ENCODE measurements around the gene COLQ.

The COLQ gene

DNA sequence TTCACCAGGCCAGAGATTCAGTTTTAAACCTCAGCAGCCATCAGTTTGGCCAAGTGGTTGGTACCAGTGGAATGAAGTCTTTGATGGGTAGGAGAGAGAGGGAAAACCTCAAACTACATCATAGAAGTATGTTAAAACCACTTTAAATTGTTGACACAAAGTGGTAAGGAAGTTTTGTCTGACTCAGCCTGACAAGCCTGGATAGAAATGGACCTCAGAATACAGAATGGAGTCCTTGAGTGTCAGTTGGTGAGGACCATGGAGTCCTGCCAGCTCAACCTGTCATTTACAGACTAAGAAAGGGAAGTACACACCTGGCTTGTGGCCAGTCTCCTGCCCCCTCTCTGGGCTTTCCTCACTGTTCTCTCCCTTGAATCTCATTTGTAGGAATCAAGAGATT is 82.0 kb downstream of the COLQ start:
- no peak for TF ChIP-seq POLR2A (IDR thresholded peaks at IDR 0.05; ENCODE audit: low read depth, low read length)
- TF ChIP-seq POLR2AphosphoS5 (IDR thresholded peaks at IDR 0.05; ENCODE audit: low read depth, low read length) = no peak
- no peak for TF ChIP-seq SPI1 (IDR thresholded peaks at IDR 0.05; ENCODE audit: low read depth, low read length)
- no peak for TF ChIP-seq PAX5 (IDR thresholded peaks at IDR 0.05; ENCODE audit: insufficient read depth, low read length, severe bottlenecking)
- TF ChIP-seq POU2F2 (IDR thresholded peaks at IDR 0.05; ENCODE audit: low read depth, low read length) = no peak
- TF ChIP-seq TAF1 (IDR thresholded peaks at IDR 0.05; ENCODE audit: low read depth, low read length) = no peak
- DNase-seq (ENCODE audit: insufficient read length, low spot score) (no peak), FAIRE-seq (no peak)

- DNase-seq (ENCODE audit: insufficient read length, low spot score) = no peak
- TF ChIP-seq POLR2AphosphoS5 (IDR thresholded peaks at IDR 0.05; ENCODE audit: low read depth, low read length) (no peak), TAF1 (IDR thresholded peaks at IDR 0.05; ENCODE audit: low read depth, low read length) (no peak), PAX5 (IDR thresholded peaks at IDR 0.05; ENCODE audit: insufficient read depth, low read length, severe bottlenecking) (no peak), POLR2A (IDR thresholded peaks at IDR 0.05; ENCODE audit: low read depth, low read length) (no peak), POU2F2 (IDR thresholded peaks at IDR 0.05; ENCODE audit: low read depth, low read length) (no peak), SPI1 (IDR thresholded peaks at IDR 0.05; ENCODE audit: low read depth, low read length) (no peak)
- FAIRE-seq = no peak
Observed at GRCh38 chr3:15438983-15439382, 82.5 kb downstream of the COLQ start.

- no peak for FAIRE-seq
- no peak for DNase-seq (ENCODE audit: insufficient read length, low spot score)
- no peak for TF ChIP-seq POU2F2 (IDR thresholded peaks at IDR 0.05; ENCODE audit: low read depth, low read length)
- TF ChIP-seq POLR2AphosphoS5 (IDR thresholded peaks at IDR 0.05; ENCODE audit: low read depth, low read length) = no peak
- TF ChIP-seq SPI1 (IDR thresholded peaks at IDR 0.05; ENCODE audit: low read depth, low read length) = no peak
- TF ChIP-seq POLR2A (IDR thresholded peaks at IDR 0.05; ENCODE audit: low read depth, low read length) = no peak
Observed at GRCh38 chr3:15436246-15436645, 85.3 kb downstream of the COLQ start.

- FAIRE-seq = no peak
Observed at GRCh38 chr3:15434756-15435155, 86.8 kb downstream of the COLQ start.

GRCh38 chr3:15433531-15433930 is 88.0 kb downstream of the COLQ start:
- TF ChIP-seq SPI1 (IDR thresholded peaks at IDR 0.05; ENCODE audit: low read depth, low read length) (no peak), POU2F2 (IDR thresholded peaks at IDR 0.05; ENCODE audit: low read depth, low read length) (no peak), POLR2AphosphoS5 (IDR thresholded peaks at IDR 0.05; ENCODE audit: low read depth, low read length) (no peak), PAX5 (IDR thresholded peaks at IDR 0.05; ENCODE audit: insufficient read depth, low read length, severe bottlenecking) (no peak), POLR2A (IDR thresholded peaks at IDR 0.05; ENCODE audit: low read depth, low read length) (no peak), TAF1 (IDR thresholded peaks at IDR 0.05; ENCODE audit: low read depth, low read length) (no peak)
- DNase-seq (ENCODE audit: insufficient read length, low spot score) (no peak), FAIRE-seq (no peak)

More at GRCh38 chr3:15434756-15435155, 86.8 kb downstream of the COLQ start:
- no peak for DNase-seq (ENCODE audit: insufficient read length, low spot score)
- TF ChIP-seq POLR2AphosphoS5 (IDR thresholded peaks at IDR 0.05; ENCODE audit: low read depth, low read length) = no peak
- no peak for TF ChIP-seq POU2F2 (IDR thresholded peaks at IDR 0.05; ENCODE audit: low read depth, low read length)
- no peak for TF ChIP-seq POLR2A (IDR thresholded peaks at IDR 0.05; ENCODE audit: low read depth, low read length)
- no peak for TF ChIP-seq SPI1 (IDR thresholded peaks at IDR 0.05; ENCODE audit: low read depth, low read length)
- TF ChIP-seq PAX5 (IDR thresholded peaks at IDR 0.05; ENCODE audit: insufficient read depth, low read length, severe bottlenecking) = no peak

DNA sequence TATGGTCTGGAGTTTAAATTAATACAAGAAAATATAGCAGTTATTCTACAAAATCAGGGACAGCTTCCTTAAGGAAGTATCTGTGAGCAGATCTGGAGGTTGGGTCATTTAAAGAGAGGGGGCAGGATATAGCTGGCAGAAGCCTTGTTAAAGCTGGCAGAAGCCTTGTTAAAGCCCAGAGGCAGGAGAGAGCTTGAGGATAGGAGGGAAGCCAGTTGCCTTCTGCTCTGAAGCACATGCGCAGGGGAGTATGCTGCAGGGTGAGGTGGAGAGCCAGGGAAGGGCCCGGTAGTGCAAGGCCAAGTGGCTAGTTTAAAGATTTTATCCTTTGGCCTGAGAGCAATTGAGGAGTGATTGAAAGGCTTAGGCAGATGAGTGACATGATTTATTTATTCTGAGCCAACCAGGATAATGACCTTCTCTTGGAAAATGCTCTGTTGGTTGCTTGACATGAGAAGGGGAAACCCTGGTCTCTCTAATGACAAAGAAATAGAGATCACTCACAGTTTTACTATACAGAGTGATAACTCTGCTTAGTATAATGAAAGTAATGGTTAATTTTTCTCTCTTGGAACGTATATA is 90.2 kb downstream of the COLQ start:
- TF ChIP-seq POU2F2 (IDR thresholded peaks at IDR 0.05; ENCODE audit: low read depth, low read length) (no peak), POLR2A (IDR thresholded peaks at IDR 0.05; ENCODE audit: low read depth, low read length) (no peak), PAX5 (IDR thresholded peaks at IDR 0.05; ENCODE audit: insufficient read depth, low read length, severe bottlenecking) (no peak), POLR2AphosphoS5 (IDR thresholded peaks at IDR 0.05; ENCODE audit: low read depth, low read length) (no peak), SPI1 (IDR thresholded peaks at IDR 0.05; ENCODE audit: low read depth, low read length) (no peak), TAF1 (IDR thresholded peaks at IDR 0.05; ENCODE audit: low read depth, low read length) (no peak)
- FAIRE-seq = no peak
- DNase-seq (ENCODE audit: insufficient read length, low spot score) = no peak

GRCh38 chr3:15430624-15431023 is 90.9 kb downstream of the COLQ start:
- TF ChIP-seq POU2F2 (IDR thresholded peaks at IDR 0.05; ENCODE audit: low read depth, low read length) = no peak
- TF ChIP-seq PAX5 (IDR thresholded peaks at IDR 0.05; ENCODE audit: insufficient read depth, low read length, severe bottlenecking) = no peak
- no peak for TF ChIP-seq POLR2AphosphoS5 (IDR thresholded peaks at IDR 0.05; ENCODE audit: low read depth, low read length)
- TF ChIP-seq SPI1 (IDR thresholded peaks at IDR 0.05; ENCODE audit: low read depth, low read length) = no peak
- TF ChIP-seq TAF1 (IDR thresholded peaks at IDR 0.05; ENCODE audit: low read depth, low read length) = no peak
- no peak for TF ChIP-seq POLR2A (IDR thresholded peaks at IDR 0.05; ENCODE audit: low read depth, low read length)
- no peak for DNase-seq (ENCODE audit: insufficient read length, low spot score)
- no peak for FAIRE-seq

DNA sequence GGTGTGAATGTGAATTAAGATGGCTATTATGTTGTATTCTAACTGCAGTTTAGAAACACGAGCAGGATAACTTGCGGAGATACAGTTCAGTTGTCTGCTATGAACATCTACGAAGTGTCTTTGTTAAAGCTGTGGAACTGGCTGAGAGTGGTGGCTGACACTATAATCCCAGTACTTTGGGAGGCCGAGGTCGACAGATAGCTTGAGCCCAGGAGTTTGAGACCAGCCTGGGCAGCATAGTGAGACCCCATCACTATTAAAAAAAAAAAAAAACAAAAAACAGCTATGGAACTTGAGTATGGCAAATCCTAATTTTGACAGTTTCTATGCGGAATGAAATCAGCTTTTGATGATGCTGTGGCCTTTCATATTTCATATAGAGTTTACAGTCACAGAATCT is 92.4 kb downstream of the COLQ start:
- TF ChIP-seq TAF1 (IDR thresholded peaks at IDR 0.05; ENCODE audit: low read depth, low read length) (no peak), SPI1 (IDR thresholded peaks at IDR 0.05; ENCODE audit: low read depth, low read length) (no peak), POLR2AphosphoS5 (IDR thresholded peaks at IDR 0.05; ENCODE audit: low read depth, low read length) (no peak), PAX5 (IDR thresholded peaks at IDR 0.05; ENCODE audit: insufficient read depth, low read length, severe bottlenecking) (no peak), POU2F2 (IDR thresholded peaks at IDR 0.05; ENCODE audit: low read depth, low read length) (no peak), POLR2A (IDR thresholded peaks at IDR 0.05; ENCODE audit: low read depth, low read length) (no peak)
- FAIRE-seq (no peak), DNase-seq (ENCODE audit: insufficient read length, low spot score) (no peak)

GRCh38 chr3:15428539-15428938 is 93.0 kb downstream of the COLQ start:
- FAIRE-seq = peak; percentile 60
- TF ChIP-seq POLR2AphosphoS5 (IDR thresholded peaks at IDR 0.05; ENCODE audit: low read depth, low read length) (no peak), POLR2A (IDR thresholded peaks at IDR 0.05; ENCODE audit: low read depth, low read length) (no peak), TAF1 (IDR thresholded peaks at IDR 0.05; ENCODE audit: low read depth, low read length) (no peak), SPI1 (IDR thresholded peaks at IDR 0.05; ENCODE audit: low read depth, low read length) (no peak), PAX5 (IDR thresholded peaks at IDR 0.05; ENCODE audit: insufficient read depth, low read length, severe bottlenecking) (no peak), POU2F2 (IDR thresholded peaks at IDR 0.05; ENCODE audit: low read depth, low read length) (no peak)
- no peak for DNase-seq (ENCODE audit: insufficient read length, low spot score)

DNA sequence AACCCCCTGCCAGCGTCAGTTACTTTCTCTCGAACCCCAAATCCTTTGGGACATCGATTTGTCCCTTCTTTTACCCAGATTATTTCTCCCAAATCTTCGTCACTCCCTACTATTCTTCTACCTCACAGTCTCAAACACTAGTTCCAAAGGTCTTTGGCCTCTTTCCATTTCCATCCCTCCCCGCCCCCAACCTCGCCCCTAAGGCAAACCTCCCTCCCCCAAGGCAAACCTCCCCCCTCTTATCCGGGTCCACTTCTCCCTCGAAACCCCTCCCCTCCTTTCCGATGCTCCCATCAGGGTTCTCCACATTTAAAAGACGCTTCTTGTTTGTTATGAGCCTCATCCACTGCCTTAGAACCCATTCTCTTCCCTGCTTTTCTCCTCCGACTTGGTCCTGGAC is 93.5 kb downstream of the COLQ start:
- DNase-seq (ENCODE audit: insufficient read length, low spot score) (no peak), FAIRE-seq (peak; percentile 20)
- no peak for TF ChIP-seq POLR2A (IDR thresholded peaks at IDR 0.05; ENCODE audit: low read depth, low read length)
- TF ChIP-seq POU2F2 (IDR thresholded peaks at IDR 0.05; ENCODE audit: low read depth, low read length) = no peak
- no peak for TF ChIP-seq SPI1 (IDR thresholded peaks at IDR 0.05; ENCODE audit: low read depth, low read length)
- TF ChIP-seq TAF1 (IDR thresholded peaks at IDR 0.05; ENCODE audit: low read depth, low read length) = no peak
- no peak for TF ChIP-seq PAX5 (IDR thresholded peaks at IDR 0.05; ENCODE audit: insufficient read depth, low read length, severe bottlenecking)
- no peak for TF ChIP-seq POLR2AphosphoS5 (IDR thresholded peaks at IDR 0.05; ENCODE audit: low read depth, low read length)
